HepG2 (cell line): ENCODE data around the gene RANBP3. TPM values are rescaled to one million over a fixed set of nuclear protein-coding genes. Genes with fewer than 3 reads are reported as not detected.
A peak's percentile ranks its signal among the peaks of the same experiment; 100 is the strongest.

ENCODE experiments used
- AFF4 ChIP-seq: sonication (generic); formaldehyde crosslinking; IDR thresholded peaks from 2 replicates; pipeline ENCODE4 v1.4.0; 2020; ENCODE audit warnings: missing genetic modification reagents
- ATM ChIP-seq: fragments of 450-650 bp; IDR thresholded peaks from 2 replicates; pipeline ENCODE4 v1.7.1; 2017; ENCODE audit warnings: mild to moderate bottlenecking, borderline replicate concordance
- BCL6 ChIP-seq: IDR thresholded peaks from 2 replicates; pipeline ENCODE4 v1.6.1; 2016; ENCODE audit warnings: missing genetic modification reagents, missing compliant biosample characterization
- HDAC6 ChIP-seq: fragments of 200-600 bp; sonication (generic); IDR thresholded peaks from 2 replicates; pipeline ENCODE4 v1.7.0; 2017; ENCODE audit warnings: mild to moderate bottlenecking, antibody characterized with exemption, low read length, low read depth
- KLF12 ChIP-seq: sonication (generic); formaldehyde crosslinking; IDR thresholded peaks from 2 replicates; pipeline ENCODE4 v1.4.0; 2020; ENCODE audit warnings: missing genetic modification reagents, borderline replicate concordance
- LBX2 ChIP-seq: sonication (generic); formaldehyde crosslinking; IDR thresholded peaks from 2 replicates; pipeline ENCODE4 v1.5.0; 2020; ENCODE audit warnings: missing genetic modification reagents, mild to moderate bottlenecking, borderline replicate concordance
- MEIS1 ChIP-seq: sonication (generic); formaldehyde crosslinking; IDR thresholded peaks from 2 replicates; pipeline ENCODE4 v1.9.0; 2021; ENCODE audit warnings: mild to moderate bottlenecking, missing genetic modification reagents, moderate library complexity, borderline replicate concordance
- MTA1 ChIP-seq: sonication (generic); formaldehyde crosslinking; IDR thresholded peaks from 2 replicates; pipeline ENCODE4 v1.4.0; 2020; ENCODE audit warnings: missing genetic modification reagents, mild to moderate bottlenecking, borderline replicate concordance
- NR2C2 ChIP-seq: sonication (generic); formaldehyde crosslinking; IDR thresholded peaks from 2 replicates; pipeline ENCODE4 v1.4.0; 2020; ENCODE audit warnings: missing genetic modification reagents, mild to moderate bottlenecking, moderate library complexity, borderline replicate concordance
- PREB ChIP-seq: sonication (generic); formaldehyde crosslinking; IDR thresholded peaks from 2 replicates; pipeline ENCODE4 v1.4.0; 2020; ENCODE audit warnings: missing genetic modification reagents
- RFXAP ChIP-seq: sonication (generic); formaldehyde crosslinking; IDR thresholded peaks from 2 replicates; pipeline ENCODE4 v1.4.0; 2020; ENCODE audit warnings: missing genetic modification reagents, borderline replicate concordance
- SMARCE1 ChIP-seq: fragments of 450-650 bp; IDR thresholded peaks from 2 replicates; pipeline ENCODE4 v1.6.1; 2017; ENCODE audit warnings: borderline replicate concordance
- SNRNP70 ChIP-seq: fragments of 200-400 bp; formaldehyde crosslinking; IDR thresholded peaks from 2 replicates; pipeline ENCODE4 v1.6.1; 2017; ENCODE audit warnings: mild to moderate bottlenecking, low read depth, low read length, moderate library complexity
- STAG1 ChIP-seq: sonication (generic); formaldehyde crosslinking; IDR thresholded peaks from 2 replicates; pipeline ENCODE4 v1.4.0; 2020; ENCODE audit warnings: missing genetic modification reagents
- TBP ChIP-seq: sonication (generic); formaldehyde crosslinking; IDR thresholded peaks from 2 replicates; pipeline ENCODE4 v1.5.0; 2020; ENCODE audit warnings: missing genetic modification reagents
- TOPORS ChIP-seq: sonication (generic); formaldehyde crosslinking; IDR thresholded peaks from 2 replicates; pipeline ENCODE4 v1.8.0; 2023; ENCODE audit warnings: mild to moderate bottlenecking, missing genetic modification reagents
- ZBTB33 ChIP-seq: sonication (generic); formaldehyde crosslinking; IDR thresholded peaks from 2 replicates; pipeline ENCODE4 v1.4.0; 2020; ENCODE audit warnings: missing genetic modification reagents
- ZFAT ChIP-seq: sonication (generic); formaldehyde crosslinking; conservative IDR thresholded peaks from 2 replicates; pipeline ENCODE4 v1.8.1; 2023; ENCODE audit warnings: missing genetic modification reagents, inconsistent platforms
- ZNF317 ChIP-seq: sonication (generic); formaldehyde crosslinking; IDR thresholded peaks from 2 replicates; pipeline ENCODE4 v1.5.0; 2020; ENCODE audit warnings: mild to moderate bottlenecking, missing genetic modification reagents
- ZNF367 ChIP-seq: sonication (generic); formaldehyde crosslinking; IDR thresholded peaks from 2 replicates; pipeline ENCODE4 v1.4.0; 2020; ENCODE audit warnings: missing genetic modification reagents, borderline replicate concordance
- ZNF691 ChIP-seq: sonication (generic); formaldehyde crosslinking; IDR thresholded peaks from 2 replicates; pipeline ENCODE4 v1.4.0; 2020; ENCODE audit warnings: missing genetic modification reagents, low read depth, mild to moderate bottlenecking, borderline replicate concordance
- polyA plus RNA-seq, 8 experiments: library from polyadenylated mRNA; depleted of rRNA in 3 of 8; stranded (reverse) in 7 of 8; unstranded in 1 of 8; fragments of >200 nt; fragmentation: Illumina TruSeq in 4 of 8; extraction: Trizol in 4 of 8; gene quantifications; 2 replicates each; pipeline versions ENCODE4 v1.2.1 to v1.2.3, GENCODE V29; 2011 to 2016; ENCODE audit warnings: low read depth in 4 of 8, missing spikeins in 1 of 8, mixed read lengths in 1 of 8; ENCODE audit not compliant: insufficient read depth in 1 of 8
- total RNA-seq, 5 experiments: library from RNA; depleted of rRNA; stranded (reverse); fragments of >200 nt; fragmentation: Illumina TruSeq; extraction: Trizol; gene quantifications; 2 replicates each; pipeline ENCODE4 v1.2.3, GENCODE V29; 2016; ENCODE audit warnings: low read depth in 1 of 5

Gene RANBP3
- total and polyA plus RNA-seq, 2 of the 13 experiments (the other 11 are each of a cell fraction or from before 2014, with no cell fraction given), result 39.5 to 149 TPM

GRCh38 chr19:5903624-5904351, 74.2 kb downstream of the RANBP3 start, which contains the start of gene NDUFA11 (continued):
- peak; percentile 78 for TF ChIP-seq NR2C2 (CRISPR knock-in tag)
- TF ChIP-seq KLF12, result no peak
- no peak for TF ChIP-seq TBP (CRISPR knock-in tag)
- no peak for TF ChIP-seq SNRNP70
- TF ChIP-seq LBX2 (CRISPR knock-in tag), result no peak
- no peak; the same call in 1 of the 2 replicates for TF ChIP-seq TOPORS (CRISPR knock-in tag)
- TF ChIP-seq ZNF367 (CRISPR knock-in tag), result no peak
- TF ChIP-seq ZBTB33 (CRISPR knock-in tag), result peak; percentile 72; the same call in 1 of the 2 replicates
- TF ChIP-seq PREB (CRISPR knock-in tag), result no peak
- no peak for TF ChIP-seq HDAC6
- TF ChIP-seq ZFAT, result no peak
- peak; percentile 85; the same call in 1 of the 2 replicates for TF ChIP-seq RFXAP (CRISPR knock-in tag)
- peak; percentile 78 for TF ChIP-seq MTA1
- no peak for TF ChIP-seq MEIS1 (CRISPR knock-in tag)
- TF ChIP-seq AFF4 (CRISPR knock-in tag), result no peak
- peak; percentile 18; the same call in 1 of the 2 replicates for TF ChIP-seq STAG1 (CRISPR knock-in tag)
- no peak for TF ChIP-seq SMARCE1
- peak; percentile 88 for TF ChIP-seq ZNF317 (CRISPR knock-in tag)
- no peak for TF ChIP-seq ATM
- no peak for TF ChIP-seq ZNF691 (CRISPR knock-in tag)
- peak; percentile 81 for TF ChIP-seq BCL6 (CRISPR knock-in tag)
